ENCODE data around the gene PIP5K1B.

DNA sequence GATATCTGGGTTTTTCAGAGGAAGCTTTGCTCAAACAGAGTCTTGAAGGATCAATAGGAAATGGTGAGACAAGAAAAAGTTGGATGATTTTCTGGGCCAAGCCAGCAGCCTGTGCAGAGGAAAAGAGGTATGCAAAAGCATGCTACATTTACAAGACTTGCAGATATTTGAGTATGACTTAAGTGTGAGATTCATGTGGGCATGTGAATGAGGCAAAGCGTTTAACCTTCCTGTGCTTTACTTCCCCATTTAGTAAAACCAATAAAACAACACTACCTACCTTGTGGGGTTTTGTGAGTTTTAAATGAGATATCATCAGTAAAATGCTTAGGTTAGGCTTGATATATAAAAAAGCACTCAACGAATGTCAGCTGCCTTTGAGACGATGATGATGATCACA lies 58.1 kb downstream of the PIP5K1B start:
- TF ChIP-seq CTCF (IDR thresholded peaks at IDR 0.05; ENCODE audit: low read length) (no peak), EZH2 (optimal IDR thresholded peaks at IDR 0.05; ENCODE audit: low read depth, low read length) (no peak), EZH2phosphoT487 (IDR thresholded peaks at IDR 0.05; ENCODE audit: low read length) (no peak)

Measured in MM.1S (cell line).